H1 (cell line): Measurements from ENCODE around the gene CACNG4.

Experiments used
- BACH1 ChIP-seq: IDR thresholded peaks from 2 replicates; pipeline ENCODE4 v1.6.1; 2012; ENCODE audit warnings: low read length, improper control_type of control experiment
- CHD7 ChIP-seq: fragments of 300-600 bp; sonication (generic); IDR thresholded peaks from 2 replicates; pipeline ENCODE4 v1.7.1; 2012; ENCODE audit warnings: low read length, moderate library complexity, mild to moderate bottlenecking, inconsistent platforms; ENCODE audit not compliant: insufficient replicate concordance
- EZH2 ChIP-seq: fragments of 200-600 bp; sonication (generic); IDR thresholded peaks from 2 replicates; pipeline ENCODE4 v1.7.1; 2012; ENCODE audit warnings: low read depth, mild to moderate bottlenecking, moderate library complexity, low read length, inconsistent platforms; ENCODE audit not compliant: severe bottlenecking
- GTF2F1 ChIP-seq: IDR thresholded peaks from 2 replicates; pipeline ENCODE4 v1.6.1; 2012; ENCODE audit warnings: low read depth, low read length, improper control_type of control experiment, borderline replicate concordance
- KDM1A ChIP-seq: fragments of 200-600, 300-600 bp; sonication (generic); IDR thresholded peaks from 2 replicates; pipeline ENCODE4 v1.7.1; 2016; ENCODE audit warnings: mild to moderate bottlenecking, low read length, borderline replicate concordance
- KDM5A ChIP-seq: fragments of 200-600 bp; IDR thresholded peaks from 2 replicates; pipeline ENCODE4 v1.7.1; 2012; ENCODE audit warnings: mild to moderate bottlenecking, low read length, inconsistent platforms, mixed read lengths
- POLR2A ChIP-seq, 2 experiments: IDR thresholded peaks; 1 replicate in 1 of 2; 2 replicates in 1 of 2; pipeline ENCODE4 v1.6.1; 2011; ENCODE audit warnings: low read depth in 2 of 2, low read length in 2 of 2, mild to moderate bottlenecking in 2 of 2; ENCODE audit errors: control extremely low read depth in 1 of 2
- POLR2AphosphoS5 ChIP-seq: IDR thresholded peaks from 2 replicates; pipeline ENCODE4 v1.6.1; 2011; ENCODE audit warnings: low read depth, low read length
- SUZ12 ChIP-seq: fragments of 200-600 bp; sonication (generic); IDR thresholded peaks from 2 replicates; pipeline ENCODE4 v1.6.1; 2012; ENCODE audit warnings: mild to moderate bottlenecking, inconsistent platforms, low read length, moderate library complexity, mixed read lengths
- YY1 ChIP-seq: IDR thresholded peaks from 2 replicates; pipeline ENCODE4 v1.6.1; 2011; ENCODE audit warnings: low read depth, mild to moderate bottlenecking, low read length
- TF ChIP-seq, protein P1 (sequence below), 3 experiments: IDR thresholded peaks; 1 replicate in 2 of 3; 2 replicates in 1 of 3; pipeline versions ENCODE4 v1.5.1 to v1.6.1; 2011; ENCODE audit warnings: low read length in 3 of 3, mild to moderate bottlenecking in 3 of 3, inconsistent platforms in 2 of 3, low read depth in 1 of 3, moderate library complexity in 1 of 3; ENCODE audit not compliant: insufficient read depth in 1 of 3; ENCODE audit errors: control extremely low read depth in 1 of 3

DNA sequence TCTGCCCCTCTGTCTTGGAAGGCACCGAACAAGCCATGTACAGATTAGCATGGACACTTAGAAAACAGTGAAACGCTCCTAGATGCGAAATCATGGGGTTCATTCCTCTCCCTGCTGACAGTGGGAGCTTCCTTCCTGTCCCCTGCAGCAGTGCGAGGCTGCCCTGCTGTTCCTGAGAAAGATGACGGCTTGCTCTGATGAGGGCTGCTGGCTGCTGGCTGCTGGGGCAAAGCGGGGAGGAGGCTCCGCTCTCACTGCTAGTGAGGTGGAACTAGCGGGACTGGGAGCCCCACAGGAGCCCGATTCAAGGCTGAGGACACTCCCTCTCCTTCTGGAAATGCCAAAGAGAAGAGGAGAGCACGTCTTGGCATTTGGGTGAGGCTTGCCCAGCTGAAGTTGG, 25.9 kb upstream of the CACNG4 start:
- TF ChIP-seq, protein P1, sequence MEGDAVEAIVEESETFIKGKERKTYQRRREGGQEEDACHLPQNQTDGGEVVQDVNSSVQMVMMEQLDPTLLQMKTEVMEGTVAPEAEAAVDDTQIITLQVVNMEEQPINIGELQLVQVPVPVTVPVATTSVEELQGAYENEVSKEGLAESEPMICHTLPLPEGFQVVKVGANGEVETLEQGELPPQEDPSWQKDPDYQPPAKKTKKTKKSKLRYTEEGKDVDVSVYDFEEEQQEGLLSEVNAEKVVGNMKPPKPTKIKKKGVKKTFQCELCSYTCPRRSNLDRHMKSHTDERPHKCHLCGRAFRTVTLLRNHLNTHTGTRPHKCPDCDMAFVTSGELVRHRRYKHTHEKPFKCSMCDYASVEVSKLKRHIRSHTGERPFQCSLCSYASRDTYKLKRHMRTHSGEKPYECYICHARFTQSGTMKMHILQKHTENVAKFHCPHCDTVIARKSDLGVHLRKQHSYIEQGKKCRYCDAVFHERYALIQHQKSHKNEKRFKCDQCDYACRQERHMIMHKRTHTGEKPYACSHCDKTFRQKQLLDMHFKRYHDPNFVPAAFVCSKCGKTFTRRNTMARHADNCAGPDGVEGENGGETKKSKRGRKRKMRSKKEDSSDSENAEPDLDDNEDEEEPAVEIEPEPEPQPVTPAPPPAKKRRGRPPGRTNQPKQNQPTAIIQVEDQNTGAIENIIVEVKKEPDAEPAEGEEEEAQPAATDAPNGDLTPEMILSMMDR (IDR thresholded peaks at IDR 0.05; ENCODE audit: control extremely low read depth in 1 of 3, insufficient read depth in 1 of 3, low read depth in 1 of 3, low read length in 3 of 3): no peak
- no peak for TF ChIP-seq KDM5A
- TF ChIP-seq CHD7: no peak
- TF ChIP-seq YY1: no peak
- TF ChIP-seq GTF2F1: no peak
- TF ChIP-seq POLR2AphosphoS5: no peak
- TF ChIP-seq EZH2: no peak
- TF ChIP-seq POLR2A (IDR thresholded peaks at IDR 0.05; ENCODE audit: control extremely low read depth in 1 of 2, low read depth in 2 of 2, low read length in 2 of 2): no peak
- TF ChIP-seq KDM1A: no peak
- TF ChIP-seq SUZ12: no peak
- no peak for TF ChIP-seq BACH1
